MG63 (cell line): ENCODE results near the gene CDC42BPA. TPM values are rescaled to one million over a fixed set of nuclear protein-coding genes. Genes with fewer than 3 reads are reported as not detected.

Experiments used
- DNase-seq: peaks from one replicate; pipeline ENCODE4 v3.0.0-alpha.2; 2020
- H3K27me3 ChIP-seq: fragments of 250-450 bp; sonication (Bioruptor Pico); 2 replicates; pipeline ENCODE4 v1.5.1; 2020; ENCODE audit warnings: mild to moderate bottlenecking, moderate library complexity
- H3K36me3 ChIP-seq: fragments of 250-450 bp; sonication (Bioruptor Pico); 2 replicates; pipeline ENCODE4 v1.5.1; 2020; ENCODE audit warnings: mild to moderate bottlenecking, moderate library complexity
- H3K4me3 ChIP-seq: fragments of 250-450 bp; sonication (Bioruptor Pico); 2 replicates; pipeline ENCODE4 v1.5.1; 2020; ENCODE audit warnings: mild to moderate bottlenecking, moderate library complexity
- H3K9me3 ChIP-seq: fragments of 250-450 bp; sonication (Bioruptor Pico); 2 replicates; pipeline ENCODE4 v1.5.1; 2020; ENCODE audit warnings: mild to moderate bottlenecking, moderate library complexity
- total RNA-seq: library from RNA; depleted of rRNA; stranded (reverse); fragments of >200 nt; shearing (Covaris generic); gene quantifications from 2 replicates; pipeline ENCODE4 v1.2.3, GENCODE V29; 2014; ENCODE audit warnings: low replicate concordance

Gene CDC42BPA
- total RNA-seq, 1 experiment from 2014 or later, result 11.6 TPM

GRCh38 chr1:226973898-226974543 is 344.3 kb downstream of the CDC42BPA start:
- Histone ChIP-seq H3K36me3 (no peaks in the 10 kb centered on the region; the same call in 1 of the 2 replicates), H3K9me3 (peaks cover 5% of the 10 kb centered on the region; the same call in 1 of the 2 replicates), H3K27me3 (no peaks in the 10 kb centered on the region), H3K4me3 (no peak overlapping the region)
- DNase-seq, result peak; percentile 62

DNA sequence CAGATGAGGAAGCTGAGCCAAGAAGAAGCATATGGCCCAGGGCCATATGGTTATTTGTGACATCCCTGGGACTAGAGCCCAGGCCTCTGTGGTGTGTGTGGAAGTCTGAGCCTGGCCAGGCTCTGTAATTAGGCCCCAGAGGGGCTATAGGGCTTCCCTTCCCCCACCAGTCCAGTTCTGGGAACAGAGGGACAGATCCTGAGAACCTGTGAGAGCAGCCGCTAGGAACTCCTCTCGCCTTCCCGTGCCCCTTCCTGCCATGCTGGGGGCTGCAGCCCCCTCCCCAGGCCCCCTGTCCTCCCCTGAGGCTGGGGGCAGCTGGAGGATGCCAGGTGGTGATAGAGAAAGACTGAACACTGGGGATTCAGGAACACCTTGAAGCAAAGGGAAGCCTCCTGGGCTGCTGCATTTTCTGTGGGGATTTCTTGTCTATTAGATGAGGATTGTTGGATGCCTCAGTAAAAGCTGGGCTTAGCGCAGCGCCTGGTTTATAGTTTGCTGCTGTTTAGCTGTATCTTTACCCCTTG is 344.9 kb downstream of the CDC42BPA start:
- H3K4me3 ChIP-seq, result no peak overlapping the region
- peaks cover 5% of the 10 kb centered on the region; the same call in 1 of the 2 replicates for H3K9me3 ChIP-seq
- no peak for DNase-seq
- no peaks in the 10 kb centered on the region for H3K27me3 ChIP-seq
- no peaks in the 10 kb centered on the region; the same call in 1 of the 2 replicates for H3K36me3 ChIP-seq

- DNase-seq, result no peak
- H3K27me3 ChIP-seq, result no peaks in the 10 kb centered on the region
- H3K4me3 ChIP-seq, result no peak overlapping the region
Observed at GRCh38 chr1:226972931-226973330, 345.4 kb downstream of the CDC42BPA start.

GRCh38 chr1:226971765-226972164 is 346.5 kb downstream of the CDC42BPA start:
- peaks cover 10% of the 10 kb centered on the region for H3K9me3 ChIP-seq
- peaks cover 5% of the 10 kb centered on the region; the same call in 1 of the 2 replicates for H3K36me3 ChIP-seq
- no peak for DNase-seq
- no peaks in the 10 kb centered on the region for H3K27me3 ChIP-seq
- H3K4me3 ChIP-seq, result no peak overlapping the region

More at GRCh38 chr1:226972931-226973330, 345.4 kb downstream of the CDC42BPA start:
- Histone ChIP-seq H3K36me3 (peaks cover 1% of the 10 kb centered on the region; the same call in 1 of the 2 replicates), H3K9me3 (peaks cover 6% of the 10 kb centered on the region)

DNA sequence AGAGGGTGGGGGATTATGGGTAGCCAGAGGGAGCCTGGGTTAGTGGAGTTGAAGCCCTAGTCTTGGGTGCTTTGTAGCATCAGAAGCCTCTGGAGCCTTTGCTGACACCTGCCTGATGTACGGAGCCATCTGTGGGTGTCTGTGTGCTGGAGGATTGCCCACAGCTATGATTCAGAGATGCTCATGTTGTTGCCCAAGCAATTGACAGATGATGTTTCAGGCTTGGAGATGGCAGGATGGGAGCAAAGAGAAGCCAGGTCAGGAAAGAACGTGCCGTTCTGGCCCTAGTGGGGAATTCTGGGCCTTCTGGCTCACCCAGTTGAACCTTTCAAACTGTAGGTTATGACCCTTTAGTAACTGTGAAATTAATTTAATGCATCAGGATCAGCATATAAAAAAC is 350.6 kb downstream of the CDC42BPA start:
- no peak overlapping the region for H3K4me3 ChIP-seq
- H3K27me3 ChIP-seq, result no peaks in the 10 kb centered on the region
- no peak for DNase-seq
- peaks cover 10% of the 10 kb centered on the region for H3K9me3 ChIP-seq
- H3K36me3 ChIP-seq, result peaks cover 5% of the 10 kb centered on the region; the same call in 1 of the 2 replicates

GRCh38 chr1:226966683-226967082 is 351.6 kb downstream of the CDC42BPA start:
- Histone ChIP-seq H3K9me3 (peaks cover 7% of the 10 kb centered on the region), H3K27me3 (no peaks in the 10 kb centered on the region), H3K36me3 (peaks cover 5% of the 10 kb centered on the region; the same call in 1 of the 2 replicates), H3K4me3 (no peak overlapping the region)
- no peak for DNase-seq

- Histone ChIP-seq H3K4me3 (no peak overlapping the region), H3K9me3 (peaks cover 6% of the 10 kb centered on the region; the same call in 1 of the 2 replicates), H3K27me3 (no peaks in the 10 kb centered on the region), H3K36me3 (peaks cover 5% of the 10 kb centered on the region; the same call in 1 of the 2 replicates)
- no peak for DNase-seq
Observed at GRCh38 chr1:226965581-226966440, 352.5 kb downstream of the CDC42BPA start.

DNA sequence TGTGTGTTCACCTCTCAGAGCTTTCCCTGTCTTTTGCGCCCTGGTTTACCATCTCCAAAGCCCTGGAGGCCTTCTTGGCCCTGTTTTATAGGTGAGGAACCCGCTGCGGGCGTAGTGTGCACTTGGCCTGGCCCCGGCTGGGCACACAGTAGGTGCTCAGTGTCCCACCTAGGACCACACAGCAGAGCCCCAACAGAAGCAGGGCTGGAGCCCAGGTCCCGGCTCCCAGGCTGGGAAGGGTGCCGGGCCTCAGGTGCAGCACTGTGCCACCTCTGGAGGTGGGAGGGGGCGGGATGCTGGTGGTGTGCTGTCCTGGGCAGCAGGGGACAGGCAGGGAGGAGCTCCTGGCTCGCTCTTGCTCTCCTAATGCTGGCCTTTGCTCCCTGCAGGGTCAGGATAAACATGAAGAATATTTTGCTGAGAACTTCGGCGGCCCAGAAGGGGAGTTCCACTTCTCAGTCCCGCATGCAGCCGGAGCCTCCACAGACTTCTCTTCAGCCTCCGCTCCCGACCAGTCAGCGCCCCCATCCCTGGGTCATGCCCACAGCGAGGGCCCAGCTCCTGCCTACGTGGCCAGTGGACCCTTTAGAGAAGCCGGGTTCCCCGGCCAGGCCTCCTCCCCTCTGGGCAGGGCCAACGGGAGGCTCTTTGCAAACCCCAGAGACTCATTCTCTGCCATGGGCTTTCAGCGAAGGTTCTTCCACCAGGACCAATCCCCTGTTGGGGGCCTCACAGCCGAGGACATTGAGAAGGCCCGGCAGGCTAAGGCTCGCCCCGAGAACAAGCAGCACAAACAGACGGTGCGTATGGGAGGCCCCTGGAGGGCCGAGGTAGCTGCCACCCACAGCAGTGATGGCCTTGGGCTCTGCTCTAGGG is 353.4 kb downstream of the CDC42BPA start:
- H3K27me3 ChIP-seq, result no peaks in the 10 kb centered on the region
- peaks cover 6% of the 10 kb centered on the region; the same call in 1 of the 2 replicates for H3K9me3 ChIP-seq
- H3K36me3 ChIP-seq, result peaks cover 5% of the 10 kb centered on the region; the same call in 1 of the 2 replicates
- DNase-seq, result no peak
- H3K4me3 ChIP-seq, result no peak overlapping the region

DNA sequence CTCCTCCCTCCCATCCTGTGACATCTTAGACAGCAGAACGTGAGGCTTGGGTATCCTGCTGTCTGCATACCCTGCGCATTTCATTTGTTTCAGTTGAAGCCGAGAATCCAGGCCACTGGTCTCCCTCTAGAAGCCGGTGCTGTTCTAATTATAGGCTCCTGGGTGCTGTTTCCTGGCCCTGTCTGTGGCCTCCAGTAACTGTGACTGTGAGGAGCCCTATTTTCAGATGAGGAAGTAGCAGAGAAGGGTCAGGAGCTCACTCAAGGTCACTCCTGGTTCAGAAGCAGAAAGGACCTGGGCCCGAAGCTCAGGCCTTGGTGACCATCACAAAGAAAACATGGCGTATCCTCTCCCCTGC is 354.2 kb downstream of the CDC42BPA start:
- H3K4me3 ChIP-seq, result no peak overlapping the region
- peaks cover 5% of the 10 kb centered on the region; the same call in 1 of the 2 replicates for H3K36me3 ChIP-seq
- no peaks in the 10 kb centered on the region for H3K27me3 ChIP-seq
- no peak for DNase-seq
- H3K9me3 ChIP-seq, result peaks cover 9% of the 10 kb centered on the region

- H3K27me3 ChIP-seq, result no peaks in the 10 kb centered on the region
- H3K4me3 ChIP-seq, result no peak overlapping the region
- H3K9me3 ChIP-seq, result peaks cover 6% of the 10 kb centered on the region
- peaks cover 1% of the 10 kb centered on the region; the same call in 1 of the 2 replicates for H3K36me3 ChIP-seq
- no peak for DNase-seq
Observed at GRCh38 chr1:226962421-226963391, 355.6 kb downstream of the CDC42BPA start.

DNA sequence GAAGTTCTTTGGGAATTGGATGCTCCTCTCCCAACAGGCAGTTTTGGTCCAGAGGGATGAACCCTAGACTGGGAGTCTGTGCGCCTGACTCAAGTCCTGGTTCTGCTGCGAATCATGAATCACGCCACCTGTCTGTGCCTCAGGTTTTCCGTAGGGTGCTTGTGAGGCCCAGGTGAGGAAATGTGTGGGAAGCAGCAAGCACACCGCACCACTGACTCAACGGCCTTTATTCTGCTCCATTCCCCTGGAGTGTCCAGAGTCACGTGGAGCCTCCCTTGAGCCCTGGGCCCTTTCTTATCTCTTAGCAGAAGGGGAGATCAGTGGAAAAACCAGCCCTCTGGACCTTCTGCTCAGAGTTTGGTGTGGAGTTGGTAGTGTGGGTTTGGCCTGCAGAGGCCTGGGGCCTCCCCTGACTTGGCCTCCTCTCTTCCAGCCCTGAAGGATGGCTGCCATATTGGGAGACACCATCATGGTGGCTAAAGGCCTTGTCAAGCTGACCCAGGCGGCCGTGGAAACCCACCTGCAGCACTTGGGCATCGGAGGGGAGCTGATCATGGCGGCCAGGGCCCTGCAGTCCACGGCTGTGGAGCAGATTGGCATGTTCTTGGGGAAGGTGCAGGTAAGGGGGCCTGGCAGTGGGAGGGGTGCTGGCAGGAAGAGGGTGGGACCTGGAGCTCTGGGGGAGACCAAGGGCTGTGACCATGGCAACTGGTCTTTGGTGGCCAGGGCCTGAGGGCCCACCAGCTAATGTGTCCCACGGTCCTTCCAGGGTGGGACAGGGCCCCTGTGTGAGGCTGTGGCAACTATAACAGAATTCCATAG is 357.1 kb downstream of the CDC42BPA start:
- peaks cover 4% of the 10 kb centered on the region; the same call in 1 of the 2 replicates for H3K9me3 ChIP-seq
- H3K36me3 ChIP-seq, result no peaks in the 10 kb centered on the region; the same call in 1 of the 2 replicates
- H3K27me3 ChIP-seq, result no peaks in the 10 kb centered on the region
- DNase-seq, result no peak
- no peak overlapping the region for H3K4me3 ChIP-seq

DNA sequence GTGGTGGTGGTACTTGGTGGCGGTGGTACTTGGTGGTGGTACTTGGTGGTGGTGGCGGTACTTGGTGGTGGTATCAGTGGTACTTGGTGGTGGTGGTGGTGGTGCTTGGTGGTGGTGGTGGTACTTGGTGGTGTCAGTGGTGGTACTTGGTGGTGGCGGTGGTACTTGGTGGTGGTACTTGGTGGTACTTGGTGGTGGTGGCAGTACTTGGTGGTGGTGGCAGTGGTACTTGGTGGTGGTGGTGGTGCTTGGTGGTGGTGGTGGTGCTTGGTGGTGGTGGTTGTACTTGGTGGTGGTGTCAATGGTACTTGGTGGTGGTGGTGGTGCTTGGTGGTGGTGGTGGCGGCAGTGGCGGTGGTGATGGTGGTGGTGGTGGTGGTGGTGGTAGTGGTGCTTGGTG is 358.0 kb downstream of the CDC42BPA start:
- Histone ChIP-seq H3K36me3 (no peaks in the 10 kb centered on the region), H3K27me3 (no peaks in the 10 kb centered on the region), H3K9me3 (peaks cover 4% of the 10 kb centered on the region; the same call in 1 of the 2 replicates), H3K4me3 (no peak overlapping the region)
- no peak for DNase-seq

GRCh38 chr1:226958300-226958699 is 360.0 kb downstream of the CDC42BPA start:
- no peak for DNase-seq
- Histone ChIP-seq H3K9me3 (peaks cover 4% of the 10 kb centered on the region; the same call in 1 of the 2 replicates), H3K4me3 (no peak overlapping the region), H3K36me3 (no peaks in the 10 kb centered on the region), H3K27me3 (no peaks in the 10 kb centered on the region)

- Histone ChIP-seq H3K9me3 (peaks cover 4% of the 10 kb centered on the region; the same call in 1 of the 2 replicates), H3K27me3 (no peaks in the 10 kb centered on the region), H3K36me3 (no peaks in the 10 kb centered on the region), H3K4me3 (no peak overlapping the region)
- no peak for DNase-seq
Observed at GRCh38 chr1:226957714-226958113, 360.6 kb downstream of the CDC42BPA start.
